Measurements from ENCODE around the gene KDR.

- TF ChIP-seq CTCF (IDR thresholded peaks at IDR 0.05) (no peak), POLR2A (IDR thresholded peaks at IDR 0.05) (no peak)
Observed at GRCh38 chr4:55133951-55134350, 8.6 kb upstream of the KDR start.
